HG02885 (cell line): ENCODE data around the gene NIPSNAP2.
"Not testable (repeated sequence)": the region's sequence is repeated elsewhere in the genome, so short reads cannot be mapped to it uniquely, and the experiment has no call there.

Source experiments
- ATAC-seq: cut with Tn5 transposase; IDR thresholded peaks from one replicate; pipeline ENCODE4 v1.9.1; 2021; ENCODE audit warnings: mild to moderate bottlenecking; ENCODE audit not compliant: unreplicated experiment, poor library complexity

NIPSNAP2 gene

GRCh38 chr7:55964261-55965099 is at the start of gene NIPSNAP2:
TSS of gene NIPSNAP2 (plus strand) at chr7:55964585. CDS start at chr7:55964610, 25 bp downstream.
- peak; percentile 85 for ATAC-seq

- no peak for ATAC-seq
Measured at GRCh38 chr7:55917771-55918170, 46.6 kb upstream of the NIPSNAP2 start.

DNA sequence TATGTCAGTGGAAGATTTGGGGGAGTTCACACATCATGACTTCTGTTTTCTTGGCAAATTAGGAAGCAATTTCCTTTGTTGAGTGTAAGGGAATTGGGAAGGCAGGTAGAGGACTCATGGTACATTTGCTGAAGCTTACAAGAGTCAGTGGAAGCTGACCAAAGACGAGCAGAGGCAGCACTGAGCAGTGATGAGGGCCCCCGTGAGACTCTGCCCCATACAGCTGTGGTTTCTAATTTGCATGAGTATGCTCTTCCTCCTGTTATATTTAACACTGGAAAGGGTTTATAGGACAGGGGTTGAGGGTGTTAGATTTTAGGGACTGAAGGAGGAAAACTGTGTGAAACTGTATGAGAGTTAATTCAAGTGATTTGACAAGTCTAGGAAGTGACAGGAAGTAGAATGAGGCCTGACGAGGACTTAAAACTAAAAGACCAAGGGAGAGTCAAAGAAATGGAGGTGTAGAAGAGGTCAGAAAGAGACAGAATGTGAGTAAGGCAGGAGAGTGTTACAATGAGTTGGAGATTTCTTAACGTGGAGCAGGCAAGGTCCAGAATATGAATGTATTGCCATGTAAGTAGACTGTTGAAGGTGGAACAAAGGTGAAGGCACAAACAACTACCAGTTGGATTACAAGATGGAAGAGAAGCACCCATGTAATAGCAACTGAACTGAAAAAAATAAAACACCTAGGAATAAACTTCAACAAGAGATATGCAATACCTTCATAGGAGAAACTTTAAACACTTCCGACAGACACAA is 36.2 kb upstream of the NIPSNAP2 start:
- ATAC-seq, result no peak

- no peak for ATAC-seq
Measured at GRCh38 chr7:55931421-55932151, 32.8 kb upstream of the NIPSNAP2 start.

DNA sequence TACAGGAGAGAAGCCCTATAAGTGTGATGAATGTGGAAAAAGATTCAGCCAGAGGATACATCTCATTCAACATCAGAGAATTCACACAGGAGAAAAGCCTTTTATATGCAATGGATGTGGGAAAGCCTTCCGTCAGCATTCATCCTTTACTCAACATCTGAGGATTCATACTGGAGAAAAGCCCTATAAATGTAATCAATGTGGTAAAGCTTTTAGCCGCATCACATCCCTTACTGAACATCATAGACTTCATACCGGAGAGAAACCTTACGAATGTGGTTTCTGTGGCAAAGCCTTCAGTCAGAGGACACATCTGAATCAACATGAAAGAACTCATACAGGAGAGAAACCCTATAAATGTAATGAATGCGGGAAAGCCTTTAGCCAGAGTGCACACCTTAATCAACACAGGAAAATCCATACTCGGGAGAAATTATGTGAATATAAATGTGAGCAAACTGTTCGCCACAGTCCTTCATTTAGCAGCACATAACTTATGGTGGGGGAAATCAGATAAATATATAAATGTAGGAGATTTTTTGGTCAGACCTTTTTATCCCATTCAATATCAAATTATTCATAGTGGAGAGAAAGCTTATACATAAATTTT is 24.8 kb upstream of the NIPSNAP2 start:
- no peak for ATAC-seq

DNA sequence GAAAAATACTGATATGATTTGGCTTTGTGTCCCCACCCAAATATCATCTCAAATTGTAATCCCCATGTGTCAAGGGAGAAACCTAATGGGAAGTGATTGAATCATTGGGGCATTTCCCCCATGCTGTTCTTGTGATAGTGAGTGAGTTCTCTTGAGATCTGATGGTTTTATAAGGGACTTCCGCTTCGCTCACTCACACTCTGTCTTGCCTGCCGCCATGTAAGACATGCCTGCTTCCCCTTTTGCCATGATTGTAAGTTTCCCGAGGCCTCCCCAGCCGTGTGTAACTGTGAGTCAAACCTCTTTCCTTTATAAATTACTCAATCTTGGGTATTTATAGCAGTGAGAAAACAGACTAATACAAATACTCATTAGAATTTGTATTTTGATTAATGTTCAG is 17.8 kb upstream of the NIPSNAP2 start:
- no peak for ATAC-seq

DNA sequence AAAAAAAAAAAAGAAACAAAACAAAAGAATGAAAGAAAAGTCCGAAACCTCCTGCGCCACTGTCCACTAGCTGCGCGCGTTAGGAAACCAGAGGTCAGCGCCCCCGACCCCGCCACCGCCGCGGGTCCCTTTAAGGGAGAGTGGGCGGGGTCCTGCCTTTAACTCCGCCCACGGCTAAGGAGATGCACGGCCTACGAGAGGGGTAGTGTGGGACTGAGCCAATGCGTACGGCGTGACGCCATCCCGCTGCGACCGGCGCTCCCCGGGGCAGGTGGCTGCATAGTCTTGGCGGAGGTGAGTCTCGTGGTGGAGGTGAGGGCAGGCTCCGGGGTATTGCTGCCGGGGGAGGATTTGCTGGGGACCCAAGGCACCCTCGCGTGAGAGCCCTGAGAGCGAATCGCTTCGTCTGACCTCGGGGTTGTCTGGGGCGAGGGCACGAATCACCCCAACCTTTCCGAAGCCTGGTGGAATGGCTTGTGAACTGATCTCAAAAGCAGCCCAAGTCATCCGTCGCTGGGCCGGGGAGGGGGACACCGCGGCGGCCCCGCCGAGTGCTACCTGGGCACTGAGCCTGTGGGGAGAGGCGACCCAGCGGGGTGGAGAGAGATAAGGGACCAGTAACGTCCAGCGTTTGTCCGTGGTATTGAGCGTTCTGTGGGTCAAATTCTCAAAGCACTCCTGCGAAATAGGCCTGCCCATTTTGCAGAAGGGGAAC is 12.6 kb upstream of the NIPSNAP2 start, which contains the start of gene MRPS17:
Gene MRPS17 (plus strand): TSS at position 241 of the 715 bp plus-strand sequence. CDS start 1,319 bp downstream, outside the sequence.
- peak; percentile 100 for ATAC-seq

GRCh38 chr7:55952352-55952671 is 12.1 kb upstream of the NIPSNAP2 start:
- not testable (repeated sequence) for ATAC-seq

DNA sequence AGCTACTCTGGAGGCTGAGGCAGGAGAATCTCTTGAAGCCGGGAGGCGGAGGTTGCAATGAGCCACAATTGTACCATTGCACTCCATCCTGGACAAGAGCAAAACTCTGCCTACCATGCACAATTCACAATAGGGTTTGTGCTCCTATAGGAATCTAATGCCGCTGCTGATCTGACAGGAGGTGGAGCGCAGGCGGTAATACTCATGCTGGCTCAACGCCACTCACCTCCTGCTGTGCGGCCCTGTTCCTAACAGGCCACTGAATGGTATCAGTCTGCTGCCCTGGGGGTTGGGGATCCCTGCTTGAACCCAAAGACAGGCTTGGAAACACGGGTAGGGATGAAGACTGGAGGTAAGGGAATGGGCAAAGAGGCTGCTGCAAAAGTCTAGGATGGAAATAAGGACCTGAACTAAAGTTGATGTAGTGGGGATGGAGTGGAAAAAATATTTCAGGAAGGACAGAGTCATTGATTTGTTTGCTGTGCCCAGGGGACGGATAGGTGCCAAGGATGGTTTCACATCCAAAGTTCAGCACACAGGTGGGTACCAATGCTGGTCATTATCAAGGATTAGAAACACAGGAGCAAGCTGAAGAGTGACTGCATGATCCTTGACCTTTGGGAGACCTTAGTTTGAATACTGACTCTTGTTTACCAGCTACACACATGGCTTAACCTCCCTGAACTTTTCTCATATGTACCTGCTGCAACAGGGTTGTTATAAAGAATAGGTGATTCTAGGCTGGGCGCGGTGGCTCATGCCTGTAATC is 10.5 kb upstream of the NIPSNAP2 start:
- no peak for ATAC-seq

DNA sequence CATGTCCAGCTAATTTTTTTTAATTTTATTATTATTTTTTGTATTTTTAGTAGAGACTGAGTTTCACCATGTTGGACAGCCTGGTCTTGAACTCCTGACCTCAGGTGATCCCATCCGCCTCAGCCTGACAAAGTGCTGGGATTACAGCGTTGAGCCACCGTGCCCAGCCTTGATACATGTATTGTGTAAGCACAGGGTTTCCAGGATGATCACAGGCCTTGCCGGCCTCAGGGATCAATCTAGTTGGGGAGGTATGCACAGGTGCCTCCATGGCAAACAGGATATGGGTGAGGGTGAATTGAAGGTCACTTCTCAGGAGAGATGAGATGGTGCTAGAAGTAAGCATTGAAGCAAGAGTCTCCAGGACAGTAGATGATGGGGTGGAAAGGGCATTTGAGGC is 7.2 kb upstream of the NIPSNAP2 start:
- ATAC-seq, result no peak

- no peak for ATAC-seq
Measured at GRCh38 chr7:55962014-55962413, 2.4 kb upstream of the NIPSNAP2 start.

DNA sequence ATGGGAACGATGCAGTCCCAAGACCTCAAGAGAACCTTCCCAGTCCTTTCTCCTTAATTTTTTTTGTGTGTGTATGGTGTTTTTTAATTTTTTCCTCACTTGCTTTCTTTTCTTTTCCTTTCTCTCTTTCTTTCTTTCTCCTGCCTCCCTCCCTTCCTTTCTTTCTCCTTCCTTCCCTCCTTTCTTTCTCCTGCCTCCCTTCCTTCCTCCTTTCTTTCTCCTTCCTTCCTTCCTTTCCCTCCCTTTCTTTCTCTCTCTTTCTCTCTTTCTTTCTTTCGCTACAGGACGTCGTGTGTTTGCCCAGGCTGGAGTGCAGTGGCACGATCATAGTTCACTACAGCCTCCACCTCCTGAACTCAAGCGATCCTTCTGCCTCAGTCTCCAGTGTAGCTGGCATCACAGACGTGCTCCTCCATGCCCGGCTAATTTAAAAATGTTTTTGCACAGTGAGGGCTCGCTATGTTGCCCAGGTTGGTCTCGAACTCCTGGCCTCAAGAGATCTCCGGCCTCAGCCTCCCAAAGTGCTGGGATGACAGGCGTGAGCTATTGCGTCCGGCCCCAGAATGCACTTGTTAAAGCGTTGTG is 709 bp upstream of the NIPSNAP2 start:
- no peak for ATAC-seq

DNA sequence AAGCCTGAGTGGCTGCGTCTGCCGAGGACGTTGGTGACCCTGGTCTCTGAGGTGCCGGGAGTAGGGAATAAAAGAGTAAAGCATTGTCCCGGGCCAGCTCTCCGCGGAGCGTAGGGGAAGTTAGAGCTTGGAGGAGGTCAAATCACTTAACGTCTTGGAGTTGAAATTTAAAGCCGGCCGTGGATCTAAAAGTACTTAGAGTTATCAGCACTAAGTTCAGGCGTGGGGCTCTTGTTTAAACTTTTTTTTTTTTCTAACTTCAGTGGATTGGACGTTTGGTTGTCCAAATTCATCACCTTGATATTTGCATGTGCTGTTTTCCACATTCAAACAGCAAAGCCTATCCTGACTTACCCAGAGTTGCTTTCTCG is 700 bp downstream of the NIPSNAP2 start:
- no peak for ATAC-seq

DNA sequence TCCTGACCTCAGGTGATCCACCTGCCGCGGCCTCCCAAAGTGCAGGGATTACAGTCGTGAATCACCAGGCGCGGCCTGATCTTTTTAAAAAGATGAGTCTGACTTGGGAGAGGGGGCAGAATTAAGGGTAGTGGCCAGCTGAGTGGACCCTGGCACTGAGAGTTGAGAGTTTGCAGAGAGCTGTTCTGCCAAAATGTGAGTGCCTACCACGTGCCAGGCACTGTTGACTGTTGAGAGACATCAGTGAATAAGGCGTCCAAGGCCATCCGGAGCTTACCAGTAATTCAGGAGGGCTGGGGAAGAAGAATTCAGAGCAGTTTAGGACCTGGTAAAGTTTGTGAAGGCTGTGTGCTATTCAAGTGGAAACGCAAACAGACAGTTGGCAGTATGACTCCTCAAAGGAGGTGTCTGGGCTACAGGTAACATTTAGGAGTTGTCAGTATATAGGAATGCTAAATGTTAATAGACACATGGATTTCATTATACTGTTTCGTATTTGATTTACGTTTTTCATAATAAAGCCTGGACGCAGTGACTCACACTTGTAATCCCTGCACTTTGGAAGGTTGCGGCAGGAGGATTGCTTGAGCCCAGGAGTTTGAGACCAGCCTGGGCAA is 1.5 kb downstream of the NIPSNAP2 start:
- ATAC-seq, result no peak

DNA sequence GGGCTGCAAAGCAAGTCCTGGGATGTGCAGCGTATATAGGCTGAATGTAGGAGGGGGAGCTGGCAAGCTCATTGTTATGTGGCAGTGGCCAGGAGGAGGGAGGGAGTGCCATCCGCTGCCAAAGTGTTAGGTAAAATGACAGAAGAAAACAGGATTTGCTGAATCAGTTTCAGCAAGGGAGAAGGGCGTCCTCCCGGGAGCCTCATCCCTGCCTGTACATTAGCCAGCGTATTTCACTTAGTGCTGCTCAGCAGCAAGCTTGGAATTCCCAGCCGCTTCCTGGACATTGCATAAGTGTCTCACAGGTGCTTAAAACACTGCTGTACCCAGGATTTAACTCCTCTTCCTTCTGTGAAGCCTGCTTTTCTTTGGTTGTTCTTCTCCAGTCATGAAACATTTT is 2.5 kb downstream of the NIPSNAP2 start:
- no peak for ATAC-seq

- ATAC-seq, result no peak
Measured at GRCh38 chr7:55969391-55969790, 5.0 kb downstream of the NIPSNAP2 start.

- no peak for ATAC-seq
Measured at GRCh38 chr7:55970561-55970960, 6.2 kb downstream of the NIPSNAP2 start.

- ATAC-seq, result no peak
Measured at GRCh38 chr7:55970978-55971377, 6.6 kb downstream of the NIPSNAP2 start.
